ENCODE results near the gene DLL4.
"Not testable (repeated sequence)": the region's sequence is repeated elsewhere in the genome, so short reads cannot be mapped to it uniquely, and the experiment has no call there.

DLL4 gene

DNA sequence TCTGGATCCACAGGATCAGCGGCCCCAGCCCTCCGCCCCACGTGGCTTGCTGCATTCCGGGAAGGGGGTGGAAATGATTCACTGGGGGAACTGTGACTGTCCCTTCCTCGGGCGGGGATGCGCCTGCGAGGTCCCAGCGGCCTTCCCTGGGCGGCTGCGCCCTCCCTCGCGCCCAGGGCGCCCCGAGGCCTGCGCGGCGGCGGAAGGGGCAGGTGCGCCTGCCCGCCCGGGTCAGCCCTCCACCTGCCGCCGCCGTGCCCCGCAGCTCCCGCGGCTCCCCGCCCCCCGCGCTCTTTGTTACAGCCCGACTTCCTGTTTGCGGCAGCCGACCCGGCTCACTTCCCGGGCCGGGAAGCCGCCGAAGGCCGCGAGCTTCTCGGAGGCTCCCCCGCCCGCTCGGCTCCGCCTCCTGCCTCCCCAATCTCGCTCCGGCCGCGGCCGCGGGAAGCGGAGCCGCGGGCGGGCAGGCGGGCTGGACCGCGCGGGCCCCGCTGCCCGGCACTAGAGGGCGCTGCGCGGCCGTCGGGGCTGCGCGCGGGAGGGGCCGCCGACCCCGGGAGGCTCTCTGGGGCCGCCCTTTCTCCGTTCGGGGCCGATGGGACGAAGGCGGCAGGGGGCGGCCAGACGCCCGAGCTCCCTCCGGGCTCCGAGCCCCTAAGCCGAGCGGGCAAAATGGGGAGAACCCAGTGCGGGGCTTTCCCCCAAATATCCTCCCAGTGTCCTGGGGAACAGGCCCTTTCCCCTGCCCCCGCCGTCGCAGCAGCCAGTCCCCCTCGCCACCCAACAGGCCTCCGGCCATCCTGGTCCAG lies 12.6 kb downstream of the DLL4 start:
- DNase-seq (ENCODE audit: low read depth in 3 of 3, low spot score in 1 of 3) = peak in 2 of 3 donors; percentile 27 to 59

DNA sequence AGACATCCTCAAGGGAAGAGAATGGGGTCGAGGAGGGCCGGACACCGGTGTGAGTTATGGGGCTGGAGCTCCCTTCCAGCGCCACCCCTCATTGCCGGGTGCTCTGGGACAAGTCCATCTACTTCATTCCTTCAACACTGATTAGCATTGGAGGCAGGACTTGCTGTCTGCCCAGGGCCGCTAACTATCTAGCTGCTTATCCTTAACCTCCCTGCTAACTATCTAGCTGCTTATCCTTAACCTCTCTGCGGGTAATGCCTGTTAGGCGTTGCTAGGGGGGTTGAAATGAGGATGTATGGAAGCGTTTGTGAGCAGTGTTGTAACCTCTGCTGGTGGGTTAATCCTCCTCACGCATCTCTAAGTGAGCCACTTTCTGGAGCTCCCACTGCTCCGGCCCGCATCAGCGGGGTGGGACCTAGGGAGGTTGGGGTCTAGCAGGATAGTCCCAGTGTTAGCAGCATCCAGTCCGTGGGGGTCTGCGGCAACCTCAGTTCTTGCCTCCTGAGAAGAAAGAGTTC lies 13.3 kb downstream of the DLL4 start:
- DNase-seq (ENCODE audit: low read depth in 3 of 3, low spot score in 1 of 3) = no peak

DNA sequence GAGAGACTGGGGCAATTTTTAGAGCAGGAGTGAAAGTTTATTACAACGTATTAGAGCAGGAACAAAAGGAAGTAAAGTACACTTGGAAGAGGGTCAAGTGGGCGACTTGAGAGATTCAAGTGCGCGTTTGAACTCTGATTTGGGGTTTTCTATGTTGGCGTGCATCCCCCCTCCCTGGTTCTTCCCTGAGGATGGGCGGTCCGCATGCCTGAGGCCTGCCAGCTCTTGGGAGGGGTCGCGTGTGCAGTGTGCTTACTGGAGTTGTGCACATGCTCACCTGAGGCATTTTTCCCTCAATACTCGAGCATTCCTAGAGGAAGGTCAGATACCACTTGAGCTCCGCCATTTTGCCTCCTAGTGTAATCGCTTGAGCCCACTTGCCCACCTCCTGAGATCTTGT lies 13.7 kb downstream of the DLL4 start:
- no peak for DNase-seq (ENCODE audit: low read depth in 3 of 3, low spot score in 1 of 3)

DNA sequence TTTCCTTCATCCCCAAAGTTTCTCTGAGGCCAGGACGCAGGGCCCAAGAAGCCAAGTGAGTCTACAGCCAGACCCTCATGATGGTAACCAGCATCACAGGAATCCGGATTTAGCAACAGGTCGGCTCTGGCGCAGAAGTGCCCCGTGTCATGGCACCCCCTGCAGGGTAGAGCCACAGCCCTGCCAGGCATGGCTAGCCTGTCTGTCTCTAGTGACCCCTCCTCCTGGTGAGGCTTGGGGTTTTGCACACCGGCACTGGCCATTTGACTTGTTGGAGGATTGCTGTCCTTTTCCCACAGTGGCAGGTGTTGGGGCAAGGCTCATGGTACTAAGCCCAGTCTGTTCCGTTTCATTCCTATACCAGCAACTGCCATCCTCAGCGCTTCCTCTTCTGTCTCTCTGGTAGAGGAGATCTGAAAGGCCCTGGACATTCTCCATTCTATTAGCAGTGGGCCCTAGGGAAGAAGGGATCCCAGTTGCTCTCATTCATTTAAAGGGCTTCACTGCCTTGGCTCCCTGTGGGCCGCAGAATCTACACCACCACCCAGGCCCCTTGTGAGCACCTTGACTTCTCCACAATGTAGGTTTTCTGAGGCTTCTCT lies 14.7 kb downstream of the DLL4 start:
- DNase-seq (ENCODE audit: low read depth in 3 of 3, low spot score in 1 of 3) = no peak

DNA sequence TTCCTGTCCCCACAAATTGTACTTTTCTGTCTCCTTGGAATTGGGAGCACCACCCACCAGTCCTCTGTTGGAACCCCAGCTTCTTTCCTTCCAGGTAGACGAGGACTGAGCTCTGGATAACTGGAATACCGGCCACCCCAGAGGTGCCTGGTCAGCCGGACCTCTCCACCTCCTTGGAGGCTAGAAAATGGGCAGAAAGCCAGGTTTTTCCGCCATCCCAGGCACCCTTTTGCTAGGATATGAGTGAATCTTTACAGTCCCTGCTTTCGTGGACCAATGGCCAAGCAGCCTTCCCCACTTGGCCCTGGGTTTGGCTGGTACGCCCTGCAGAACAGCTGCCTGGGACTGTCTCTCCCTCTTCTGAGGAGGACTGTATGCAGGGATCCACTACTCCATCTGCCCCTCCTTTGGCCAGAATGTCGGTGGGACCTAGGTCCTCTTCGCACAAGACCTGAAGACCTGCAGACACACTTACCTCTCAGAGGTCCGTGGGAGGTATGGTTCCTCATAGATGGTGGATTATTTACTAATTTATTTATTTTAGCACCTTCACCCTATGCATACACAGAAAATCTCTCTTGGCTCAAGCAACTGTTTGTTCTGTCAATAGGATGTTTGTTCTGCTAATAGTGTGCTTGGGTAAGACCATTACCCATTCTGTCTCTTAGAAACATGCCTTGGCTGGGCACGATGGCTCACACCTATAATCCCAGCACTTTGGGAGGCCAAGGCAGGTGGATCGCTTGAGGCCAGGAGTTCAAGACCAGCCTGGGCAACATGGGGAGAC lies 15.6 kb downstream of the DLL4 start:
- no peak for DNase-seq (ENCODE audit: low read depth in 3 of 3, low spot score in 1 of 3)

DNA sequence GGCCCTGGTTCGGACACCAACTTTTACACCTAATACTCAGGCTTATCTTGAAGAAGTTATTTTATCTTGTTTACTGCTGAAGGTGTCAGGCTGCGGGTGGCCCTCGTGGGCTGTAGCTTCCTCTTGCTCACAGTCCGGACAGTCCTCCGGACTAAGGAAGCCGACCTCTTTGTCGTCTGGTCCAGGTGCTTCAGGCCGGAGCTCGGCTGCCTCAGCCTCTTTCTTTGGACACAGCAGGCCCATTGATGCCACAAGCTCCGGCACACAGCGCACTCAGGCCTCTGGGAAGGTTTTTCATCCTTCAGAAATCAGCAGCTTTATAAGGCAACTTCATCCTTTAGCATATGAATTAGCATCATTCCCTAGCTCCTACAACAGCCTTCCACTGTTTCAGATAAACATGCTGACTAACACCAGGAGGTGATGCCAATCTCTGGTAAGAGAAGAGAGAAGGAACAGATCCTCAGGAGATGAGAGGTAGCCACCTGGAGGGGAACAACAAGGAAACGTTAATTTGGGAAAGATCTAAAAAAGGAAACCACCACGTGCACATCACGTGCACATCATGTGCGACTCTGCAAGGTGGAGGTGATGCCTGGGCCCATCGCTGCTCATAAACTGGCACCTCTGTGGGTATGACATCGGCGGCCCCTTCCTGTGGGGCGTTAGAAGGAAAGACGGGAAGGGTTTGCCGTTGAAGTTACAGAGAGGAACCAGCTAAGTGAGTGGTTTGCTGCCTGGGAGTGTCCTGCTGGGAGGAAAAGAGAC lies 19.8 kb downstream of the DLL4 start:
- no peak for DNase-seq (ENCODE audit: low read depth in 3 of 3, low spot score in 1 of 3)

DNA sequence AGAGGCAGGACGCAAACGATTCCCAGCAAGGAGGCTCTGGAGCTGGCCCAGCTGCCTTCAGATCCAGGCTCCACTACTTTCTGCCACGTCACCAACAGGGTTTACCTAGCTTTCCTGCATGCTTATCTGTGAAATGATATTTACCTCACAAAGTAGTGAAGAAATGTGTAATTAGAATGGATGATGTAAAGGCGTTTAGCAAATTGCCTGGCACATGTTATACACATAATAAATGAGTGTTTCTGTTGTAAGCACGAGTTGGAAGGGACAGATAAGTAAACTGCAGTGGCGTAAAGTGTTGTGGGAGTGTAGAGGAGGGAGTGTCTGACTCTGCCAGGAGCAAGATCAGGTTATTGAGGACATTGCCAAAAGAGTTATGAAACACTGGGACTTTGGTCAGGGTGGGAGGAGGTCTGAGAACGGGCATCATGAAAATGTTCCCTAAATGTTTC lies 20.6 kb downstream of the DLL4 start:
- DNase-seq (ENCODE audit: low read depth in 3 of 3, low spot score in 1 of 3) = no peak

DNA sequence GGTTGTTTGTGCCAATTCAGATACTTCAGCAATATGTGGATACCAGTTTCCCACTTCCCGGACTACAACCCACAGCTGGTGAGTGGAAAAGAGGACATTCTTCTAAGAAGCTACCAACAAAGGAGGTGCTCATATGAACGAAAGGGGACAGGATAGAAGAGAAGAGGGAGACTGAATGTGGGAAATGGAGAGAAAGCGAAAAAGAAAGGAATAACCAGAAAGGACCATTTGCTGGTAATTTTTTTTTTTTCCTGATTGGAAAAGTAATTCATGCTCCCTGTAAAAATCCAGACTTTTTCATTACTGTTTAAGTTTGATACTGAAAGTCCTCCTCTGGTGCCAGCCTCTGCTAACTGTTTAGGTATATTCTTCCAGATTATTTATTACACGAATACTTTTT lies 22.6 kb downstream of the DLL4 start:
- DNase-seq (ENCODE audit: low read depth in 3 of 3, low spot score in 1 of 3) = no peak

DNA sequence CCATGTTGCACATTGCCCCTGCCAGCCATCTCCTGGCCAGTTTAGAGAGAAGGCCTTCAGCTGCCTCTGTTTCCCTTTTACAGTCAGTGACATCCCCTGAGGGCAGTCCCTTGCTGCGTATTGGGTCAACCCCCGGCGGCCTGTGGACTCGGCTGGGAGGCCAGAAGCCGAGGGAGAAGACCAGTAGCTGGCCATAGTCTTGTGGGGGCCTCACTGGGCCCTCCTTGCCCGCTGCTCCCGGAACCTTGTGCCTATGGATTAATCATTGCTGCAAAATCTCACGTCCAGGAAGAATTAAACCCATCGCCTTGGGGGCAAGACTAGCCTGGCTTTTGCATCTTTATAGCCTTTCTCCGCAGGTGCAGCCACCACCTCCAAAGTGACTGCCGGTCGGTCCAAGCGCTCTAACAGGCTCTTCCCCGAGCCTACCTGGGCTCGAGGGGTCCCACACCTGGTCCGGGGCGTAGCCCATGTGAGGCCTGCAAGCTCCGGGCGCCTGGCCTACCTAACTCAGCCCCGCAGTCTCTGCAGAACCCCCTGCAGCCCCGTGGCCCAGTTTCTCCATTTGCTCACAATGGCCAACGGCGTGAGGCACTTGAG lies 23.3 kb downstream of the DLL4 start:
- DNase-seq (ENCODE audit: low read depth in 3 of 3, low spot score in 1 of 3) = no peak

DNA sequence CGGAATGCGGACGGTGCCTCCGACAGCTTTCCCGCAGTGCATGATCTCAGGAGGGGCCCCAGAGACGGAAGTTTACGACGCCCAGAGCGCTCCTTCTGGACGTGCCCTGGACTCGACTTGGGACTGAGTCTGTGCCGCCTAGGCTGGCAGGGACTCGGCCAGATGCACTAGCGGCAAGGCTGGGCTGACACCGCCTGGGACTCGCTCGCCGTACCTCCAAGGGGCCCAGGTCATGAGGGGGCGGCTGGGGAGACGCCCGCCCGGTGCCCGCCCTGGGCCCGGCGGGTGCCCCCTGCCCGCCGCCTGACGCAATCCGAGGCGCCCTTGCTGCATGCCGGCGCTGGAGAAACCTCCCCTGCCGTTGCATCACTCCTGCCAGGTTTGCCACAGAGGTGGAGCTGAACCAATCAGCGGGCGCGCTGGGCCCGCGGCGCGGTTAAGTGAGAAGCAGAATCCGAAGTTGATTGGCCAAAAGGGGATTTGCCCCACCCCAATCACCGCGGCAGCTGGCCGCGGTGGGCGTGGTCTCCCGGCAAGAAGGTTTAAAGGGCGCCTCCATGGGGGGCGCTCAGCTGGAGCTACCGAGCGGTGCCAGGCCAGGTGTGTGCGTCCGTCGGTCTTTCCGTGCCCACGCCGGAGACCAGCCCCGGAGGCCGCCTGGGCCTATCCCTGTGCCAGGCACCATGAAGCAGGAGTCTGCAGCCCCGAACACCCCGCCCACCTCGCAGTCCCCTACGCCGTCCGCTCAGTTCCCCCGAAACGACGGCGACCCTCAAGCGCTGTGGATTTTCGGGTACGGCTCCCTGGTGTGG lies 24.0 kb downstream of the DLL4 start, which contains the start of gene CHAC1:
Gene CHAC1, plus strand, starts transcription at position 571 of the 812 bp plus-strand sequence. Its CDS starts 113 bp downstream, at position 684.
- DNase-seq (ENCODE audit: low read depth in 3 of 3, low spot score in 1 of 3) = peak; percentile 88 to 92 (median 91)

DNA sequence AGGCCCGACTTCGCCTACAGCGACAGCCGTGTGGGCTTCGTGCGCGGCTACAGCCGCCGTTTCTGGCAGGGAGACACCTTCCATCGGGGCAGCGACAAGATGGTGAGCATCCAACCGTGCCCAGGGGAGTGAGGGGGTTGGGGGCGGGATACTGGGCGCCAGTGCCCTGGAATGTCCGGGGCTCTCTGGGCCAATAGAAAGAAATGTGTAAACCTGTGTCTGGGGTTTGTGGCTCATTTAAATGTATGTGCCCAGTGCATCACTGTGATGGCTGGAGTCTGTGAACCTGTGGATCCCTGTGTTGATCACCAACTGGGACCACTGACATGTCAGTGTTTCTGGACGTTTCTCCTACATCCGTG lies 24.6 kb downstream of the DLL4 start:
- no peak for DNase-seq (ENCODE audit: low read depth in 3 of 3, low spot score in 1 of 3)

DNA sequence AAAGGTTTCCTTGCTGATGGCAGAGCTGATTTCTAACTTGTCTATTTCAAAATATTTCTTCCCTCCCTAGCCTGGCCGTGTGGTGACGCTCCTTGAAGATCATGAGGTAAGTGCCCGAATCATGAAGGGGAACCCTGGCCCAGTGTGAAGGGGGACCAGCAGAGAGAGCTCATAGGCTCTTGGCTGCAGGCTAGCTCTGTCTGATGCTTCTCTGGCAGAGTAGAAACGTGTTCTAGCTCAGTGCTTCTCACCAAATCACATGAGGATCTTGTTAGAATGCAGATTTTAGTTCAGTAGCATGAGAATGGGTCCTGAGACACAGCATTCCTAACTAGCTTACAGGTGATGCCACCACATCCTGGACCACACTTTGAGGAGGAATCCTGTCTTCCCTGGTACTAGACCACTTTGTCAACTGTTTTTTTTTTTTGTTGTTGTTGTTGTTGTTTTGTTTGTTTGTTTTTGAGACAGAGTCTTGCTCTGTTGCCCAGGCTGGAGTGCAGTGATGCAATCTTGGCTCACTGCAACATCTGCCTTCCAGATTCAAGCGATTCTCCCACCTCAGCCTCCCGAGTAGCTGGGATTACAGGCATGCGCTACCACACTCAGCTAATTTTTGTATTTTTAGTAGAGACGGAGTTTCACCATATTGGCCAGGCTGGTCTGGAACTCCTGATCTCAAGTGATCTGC lies 25.2 kb downstream of the DLL4 start:
- not testable (repeated sequence) for DNase-seq (ENCODE audit: low read depth in 3 of 3, low spot score in 1 of 3)

DNA sequence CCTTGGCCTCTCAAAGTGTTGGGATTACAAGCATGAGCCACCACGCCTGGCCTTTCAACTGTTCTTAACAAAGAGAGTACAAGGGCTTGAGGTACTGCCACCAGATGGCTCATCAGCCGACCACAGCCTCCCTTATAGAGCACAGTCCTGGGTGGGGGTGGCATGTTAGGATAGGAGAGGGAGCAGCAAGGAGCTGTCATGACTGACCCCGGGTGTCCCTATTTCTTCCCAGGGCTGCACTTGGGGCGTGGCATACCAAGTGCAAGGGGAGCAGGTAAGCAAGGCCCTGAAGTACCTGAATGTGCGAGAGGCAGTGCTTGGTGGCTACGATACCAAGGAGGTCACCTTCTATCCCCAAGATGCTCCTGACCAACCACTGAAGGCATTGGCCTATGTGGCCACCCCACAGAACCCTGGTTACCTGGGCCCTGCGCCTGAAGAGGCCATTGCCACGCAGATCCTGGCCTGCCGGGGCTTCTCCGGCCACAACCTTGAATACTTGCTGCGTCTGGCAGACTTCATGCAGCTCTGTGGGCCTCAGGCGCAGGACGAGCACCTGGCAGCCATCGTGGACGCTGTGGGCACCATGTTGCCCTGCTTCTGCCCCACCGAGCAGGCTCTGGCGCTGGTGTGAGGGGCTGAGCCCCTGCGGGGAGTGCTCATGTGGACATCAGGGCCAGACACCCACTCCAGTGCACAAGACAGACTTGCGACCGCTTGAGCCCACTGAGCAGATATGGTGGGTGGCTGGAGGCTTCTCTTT lies 26.2 kb downstream of the DLL4 start:
- DNase-seq (ENCODE audit: low read depth in 3 of 3, low spot score in 1 of 3) = no peak

DNA sequence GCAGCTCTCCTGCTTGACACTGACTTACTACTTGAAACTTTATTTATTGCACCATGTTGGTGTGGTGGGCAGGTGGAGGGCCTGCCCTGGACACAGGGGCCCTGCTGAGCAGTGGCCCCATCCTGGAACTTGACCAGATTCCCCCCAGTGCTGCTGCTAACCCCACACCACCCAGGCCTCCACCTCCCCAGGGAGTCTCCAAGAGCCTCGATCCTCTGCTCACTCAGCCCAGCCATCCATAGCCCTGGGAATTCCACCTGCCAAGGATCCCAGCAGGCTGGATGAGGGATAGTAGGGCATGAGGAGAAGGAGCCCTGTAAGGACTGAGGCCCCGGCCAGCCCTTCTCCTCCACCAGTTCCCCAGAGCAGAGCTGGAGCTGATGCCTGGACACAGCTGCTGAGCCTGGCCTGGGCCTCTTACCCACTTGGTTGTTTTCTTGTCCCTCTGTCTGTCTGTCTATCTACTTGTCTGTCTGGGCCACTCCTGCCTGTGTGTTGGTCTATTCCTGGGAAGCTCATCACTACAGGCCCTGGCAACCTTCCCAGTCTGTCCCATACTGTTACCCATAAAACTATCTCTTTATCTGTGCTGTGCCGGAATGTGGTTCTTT lies 26.9 kb downstream of the DLL4 start:
- no peak for DNase-seq (ENCODE audit: low read depth in 3 of 3, low spot score in 1 of 3)

DNA sequence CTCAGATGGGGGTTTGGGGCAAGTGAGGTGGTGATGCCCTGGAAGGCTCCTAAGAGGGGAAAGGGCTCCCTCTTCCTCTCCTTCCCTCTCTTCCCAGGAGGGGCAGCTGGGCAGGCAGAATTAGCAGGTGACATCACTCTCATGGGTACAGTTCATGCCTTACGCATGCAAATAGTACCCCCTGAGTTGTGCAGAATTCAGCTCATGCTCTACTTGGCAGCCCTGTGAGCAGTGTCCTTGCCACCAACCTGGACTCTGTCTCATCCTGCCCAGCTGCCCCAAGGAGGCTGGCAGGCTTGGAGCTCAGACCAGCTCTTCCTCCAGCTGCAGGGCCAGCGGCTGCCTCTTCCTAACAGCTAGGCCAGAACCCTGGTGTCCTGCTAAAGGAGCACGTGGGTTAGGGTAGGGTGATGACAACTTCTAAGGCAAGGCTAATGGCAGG lies 27.4 kb downstream of the DLL4 start:
- DNase-seq (ENCODE audit: low read depth in 3 of 3, low spot score in 1 of 3) = no peak

DNA sequence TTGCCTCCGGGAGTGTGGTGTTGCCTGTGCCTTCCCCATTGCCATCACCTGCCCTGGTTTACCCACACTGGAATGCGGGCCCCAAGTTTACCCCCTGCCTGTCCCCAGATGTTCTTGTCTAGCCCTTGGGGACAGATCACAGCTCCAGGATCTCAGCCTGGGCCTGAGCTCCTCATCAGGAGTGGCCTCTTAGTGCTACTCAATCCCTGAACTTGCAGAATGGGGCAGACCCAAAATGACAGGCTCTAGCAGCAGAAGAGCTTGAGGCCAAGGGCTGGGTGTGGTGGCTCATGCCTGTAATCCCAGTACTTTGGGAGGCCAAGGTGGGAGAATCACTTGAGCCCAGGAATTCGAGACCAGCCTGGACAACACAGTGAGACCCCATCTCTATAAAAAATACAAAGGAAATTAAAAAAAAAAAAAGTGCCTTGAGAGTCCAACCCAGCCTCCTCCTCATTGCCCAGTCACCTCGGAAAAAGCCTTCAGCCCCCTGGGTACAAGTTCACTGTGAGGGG lies 28.0 kb downstream of the DLL4 start:
- DNase-seq (ENCODE audit: low read depth in 3 of 3, low spot score in 1 of 3) = no peak

DNA sequence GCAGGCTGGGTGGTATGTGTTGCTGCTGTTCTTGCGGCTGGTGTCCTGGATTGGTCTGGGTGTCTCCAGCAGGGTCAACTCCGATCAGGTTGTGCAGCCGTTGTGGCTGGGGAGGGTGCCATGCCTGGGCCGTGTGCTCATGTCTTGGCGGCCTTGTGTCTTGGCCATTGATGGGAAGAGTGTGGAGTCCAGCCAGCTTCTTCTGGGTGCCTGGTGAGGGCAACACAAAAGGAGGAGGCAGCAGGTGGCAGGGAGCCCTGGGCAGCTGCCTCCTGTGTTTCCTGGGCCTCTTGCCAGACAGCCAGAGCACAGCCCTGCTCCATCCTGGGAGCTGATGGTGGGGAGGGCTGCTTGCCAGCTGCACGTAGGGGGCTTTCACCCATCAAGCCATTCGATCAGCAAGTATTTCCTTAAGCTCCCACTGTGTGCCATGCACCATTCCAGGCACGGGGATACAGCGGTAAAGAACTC lies 28.5 kb downstream of the DLL4 start:
- no peak for DNase-seq (ENCODE audit: low read depth in 3 of 3, low spot score in 1 of 3)

DNA sequence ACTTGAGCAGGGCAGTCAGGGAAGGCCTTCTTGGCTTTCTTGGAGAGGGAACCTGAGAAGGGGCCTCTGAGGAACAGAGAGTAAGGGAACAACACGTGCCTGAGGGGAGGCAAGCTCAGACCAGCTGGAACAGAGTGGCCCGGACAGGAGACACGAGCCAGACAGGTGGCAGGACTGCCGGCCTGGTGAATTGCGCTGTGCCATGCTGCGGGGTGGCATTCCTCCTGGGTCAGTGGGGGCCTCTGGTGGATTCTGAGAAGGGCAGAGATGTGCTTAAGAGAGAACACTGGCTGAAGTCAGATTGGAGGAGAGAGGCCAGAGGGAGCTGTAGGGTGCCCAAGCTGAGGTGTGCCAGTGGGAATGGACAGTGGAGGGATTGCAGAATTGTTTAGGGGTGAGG lies 29.0 kb downstream of the DLL4 start:
- DNase-seq (ENCODE audit: low read depth in 3 of 3, low spot score in 1 of 3) = no peak
